22Rv1 (cell line): ENCODE measurements around the gene GSX2.

ENCODE experiments used
- H3K27ac ChIP-seq: fragments of 450-650 bp; 2 replicates; pipeline ENCODE4 v1.5.1; 2017
- CTCF ChIP-seq: fragments of 450-650 bp; IDR thresholded peaks from 2 replicates; pipeline ENCODE4 v1.5.1; 2017; ENCODE audit warnings: mild to moderate bottlenecking
- ZFX ChIP-seq: fragments of 450-650 bp; IDR thresholded peaks from 2 replicates; pipeline ENCODE4 v1.6.1; 2017; ENCODE audit warnings: antibody characterized with exemption, borderline replicate concordance

The GSX2 gene

GRCh38 chr4:54066718-54067129, 33.2 kb upstream of the GSX2 start:
- H3K27ac ChIP-seq = no peak overlapping the region
- no peak for TF ChIP-seq CTCF
- no peak for TF ChIP-seq ZFX

DNA sequence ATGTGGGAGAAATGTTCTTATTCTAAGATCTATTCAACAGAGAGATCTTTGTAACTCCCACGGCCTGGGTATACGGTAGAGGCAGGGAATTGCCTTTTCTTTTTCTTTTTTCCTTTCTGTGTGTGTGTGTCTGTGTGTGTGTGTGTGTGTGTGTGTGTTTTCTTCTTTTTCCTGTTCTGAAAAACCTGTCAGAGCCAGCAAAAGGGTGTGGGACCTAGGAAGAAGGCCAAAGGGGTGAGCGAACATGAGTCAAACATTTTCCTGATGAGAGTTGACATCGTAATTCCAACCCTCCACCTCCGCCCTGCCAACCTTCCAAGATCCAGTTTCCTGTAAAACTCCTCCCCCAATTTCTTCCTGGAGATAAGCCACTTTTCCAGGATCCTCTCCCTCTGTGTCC, 32.8 kb upstream of the GSX2 start:
- H3K27ac ChIP-seq = no peak overlapping the region
- TF ChIP-seq CTCF (no peak), ZFX (no peak)

GRCh38 chr4:54073271-54073880, 26.6 kb upstream of the GSX2 start:
- TF ChIP-seq ZFX = no peak
- TF ChIP-seq CTCF = no peak
- H3K27ac ChIP-seq = no peak overlapping the region

GRCh38 chr4:54074381-54074780, 25.6 kb upstream of the GSX2 start:
- TF ChIP-seq ZFX (no peak), CTCF (no peak)
- no peak overlapping the region for H3K27ac ChIP-seq

DNA sequence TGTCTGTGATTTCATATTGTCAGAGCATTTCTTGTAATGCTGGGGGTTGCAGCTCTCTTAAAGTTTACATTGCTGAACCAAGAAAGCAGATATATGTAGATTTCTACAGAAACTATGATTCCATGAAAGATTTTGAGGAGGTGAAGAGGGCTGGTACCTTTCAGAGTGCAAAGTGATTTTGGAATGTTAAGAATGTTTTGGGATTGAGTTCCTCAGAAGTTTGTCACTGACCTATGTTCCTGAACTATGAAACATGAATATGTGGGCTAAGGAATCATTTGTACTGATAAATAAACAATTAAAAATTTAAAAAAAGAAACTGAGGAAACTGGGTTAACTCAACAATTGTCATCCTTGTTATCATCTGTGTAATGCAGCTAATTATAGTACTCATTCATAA, 23.3 kb upstream of the GSX2 start:
- no peak overlapping the region for H3K27ac ChIP-seq
- TF ChIP-seq ZFX (no peak), CTCF (no peak)

DNA sequence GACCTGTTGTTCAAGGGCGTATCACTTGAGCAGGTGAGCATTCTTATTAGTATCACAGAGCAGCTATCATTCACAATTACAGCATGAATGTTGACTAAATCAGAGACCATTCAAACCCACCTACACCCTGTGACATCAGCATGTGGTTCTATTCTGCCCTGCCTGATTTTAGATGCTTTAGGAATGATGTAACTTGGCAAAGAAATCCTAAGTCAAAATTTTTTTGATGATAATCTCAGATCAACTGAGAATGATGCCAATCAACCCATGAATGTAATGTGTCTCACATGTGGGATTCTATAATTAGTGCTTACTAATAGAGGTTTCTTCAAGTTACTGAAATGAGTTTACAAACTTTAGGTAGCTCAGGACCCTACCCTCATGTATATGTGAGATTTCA, 22.2 kb upstream of the GSX2 start:
- H3K27ac ChIP-seq = no peak overlapping the region
- TF ChIP-seq ZFX (no peak), CTCF (no peak)

GRCh38 chr4:54082168-54082567, 17.8 kb upstream of the GSX2 start:
- no peak for TF ChIP-seq CTCF
- TF ChIP-seq ZFX = no peak
- no peak overlapping the region for H3K27ac ChIP-seq
